IMR-90 (cell line): ENCODE results near the gene DNAI7. TPM values are rescaled to one million over a fixed set of nuclear protein-coding genes. Genes with fewer than 3 reads are reported as not detected.

ENCODE experiments used
- ATAC-seq: fragments of 200-7000 bp; cut with Tn5 transposase; 2 replicates; pipeline ENCODE4 v1.9.1; 2020; ENCODE audit warnings: low read depth, mild to moderate bottlenecking, moderate library complexity
- BruUV-seq: library from RNA; stranded (reverse); fragments of 400-500 nt; replicated peaks from 2 replicates; lab custom pipeline; 2021; lab: Mats Ljungman, UMichigan
- CTCF ChIA-PET: fragments of 300-600 bp; formaldehyde crosslinking; extraction: SDS; loops from one replicate; lab custom pipeline; 2021; ENCODE audit warnings: antibody characterized with exemption; lab: Yijun Ruan, JAX
- POLR2A ChIA-PET: fragments of 300-600 bp; sonication (Branson Sonifier 250); formaldehyde crosslinking; loops from one replicate; lab custom pipeline; 2022; ENCODE audit warnings: antibody characterized with exemption; ENCODE audit not compliant: unreplicated experiment; lab: Charles Lee
- DNase-seq: peaks from one replicate; pipeline ENCODE4 v3.0.0; 2013
- H2AFZ ChIP-seq: replicated peaks from 2 replicates; pipeline ENCODE3; 2013; ENCODE audit warnings: low read length, mild to moderate bottlenecking; ENCODE audit not compliant: poor library complexity
- H2AK5ac ChIP-seq: 2 replicates; pipeline ENCODE4 v1.6.1; 2013; ENCODE audit warnings: low read depth, low read length, inconsistent platforms
- H2AK9ac ChIP-seq: replicated peaks from 2 replicates; pipeline ENCODE3; 2013; ENCODE audit warnings: mild to moderate bottlenecking, low read depth, low read length, moderate library complexity; ENCODE audit not compliant: poor library complexity
- H2BK120ac ChIP-seq: 2 replicates; pipeline ENCODE4 v1.6.1; 2013; ENCODE audit warnings: low read depth, low read length, inconsistent platforms
- H2BK15ac ChIP-seq: 3 replicates; pipeline ENCODE4 v1.6.1; 2013; ENCODE audit warnings: low read depth, low read length, inconsistent platforms
- H2BK20ac ChIP-seq: 2 replicates; pipeline ENCODE4 v1.6.1; 2013; ENCODE audit warnings: low read depth, mild to moderate bottlenecking, inconsistent platforms, low read length, moderate library complexity
- H2BK5ac ChIP-seq: 2 replicates; pipeline ENCODE4 v1.6.1; 2013; ENCODE audit warnings: mild to moderate bottlenecking, low read depth, low read length, inconsistent platforms; ENCODE audit not compliant: poor library complexity, severe bottlenecking
- H3K14ac ChIP-seq: replicated peaks from 2 replicates; pipeline ENCODE4 v1.6.1; 2013; ENCODE audit warnings: low read depth, low read length, inconsistent platforms
- H3K18ac ChIP-seq: 2 replicates; pipeline ENCODE4 v1.6.1; 2013; ENCODE audit warnings: low read depth, low read length, control low read depth
- H3K23ac ChIP-seq: 2 replicates; pipeline ENCODE4 v1.6.1; 2013; ENCODE audit warnings: low read depth, low read length, inconsistent platforms
- H3K27ac ChIP-seq: 2 replicates; pipeline ENCODE4 v1.5.1; 2013; ENCODE audit warnings: mild to moderate bottlenecking, control low read depth, low read length; ENCODE audit not compliant: insufficient read depth
- H3K27me3 ChIP-seq: 2 replicates; pipeline ENCODE4 v1.6.1; 2013; ENCODE audit warnings: low read length; ENCODE audit not compliant: control insufficient read depth, insufficient read depth
- H3K36me3 ChIP-seq: 2 replicates; pipeline ENCODE4 v1.6.1; 2013; ENCODE audit warnings: low read length, mixed read lengths; ENCODE audit not compliant: control insufficient read depth, insufficient read depth
- H3K4ac ChIP-seq: 2 replicates; pipeline ENCODE4 v1.6.1; 2013; ENCODE audit warnings: low read depth, low read length, inconsistent platforms
- H3K4me1 ChIP-seq: 2 replicates; pipeline ENCODE4 v1.6.1; 2013; ENCODE audit warnings: low read length, mixed read lengths; ENCODE audit not compliant: control insufficient read depth, insufficient read depth
- H3K4me2 ChIP-seq: 2 replicates; pipeline ENCODE4 v1.6.1; 2013; ENCODE audit warnings: low read depth, mild to moderate bottlenecking, control low read depth, low read length, moderate library complexity
- H3K4me3 ChIP-seq: 2 replicates; pipeline ENCODE4 v1.5.1; 2013; ENCODE audit warnings: low read depth, mild to moderate bottlenecking, control low read depth, low read length, moderate library complexity; ENCODE audit not compliant: insufficient read depth
- H3K56ac ChIP-seq: 2 replicates; pipeline ENCODE4 v1.6.1; 2013; ENCODE audit warnings: low read length, inconsistent platforms; ENCODE audit not compliant: insufficient read depth; ENCODE audit errors: extremely low read depth
- H3K79me1 ChIP-seq, 2 experiments: 2 replicates each; pipeline ENCODE4 v1.6.1; 2013; ENCODE audit warnings: low read length in 2 of 2, inconsistent platforms in 1 of 2, low read depth in 1 of 2
- H3K9ac ChIP-seq: 2 replicates; pipeline ENCODE4 v1.6.1; 2013; ENCODE audit warnings: low read depth, low read length, control low read depth
- H3K9me1 ChIP-seq: 2 replicates; pipeline ENCODE4 v1.6.1; 2013; ENCODE audit warnings: low read length, inconsistent platforms; ENCODE audit not compliant: insufficient read depth
- H3K9me3 ChIP-seq: 2 replicates; pipeline ENCODE4 v1.6.1; 2013; ENCODE audit warnings: low read length; ENCODE audit not compliant: control insufficient read depth, insufficient read depth
- H4K20me1 ChIP-seq: 2 replicates; pipeline ENCODE4 v1.6.1; 2013; ENCODE audit warnings: low read length, inconsistent platforms; ENCODE audit not compliant: insufficient read depth
- H4K5ac ChIP-seq: 2 replicates; pipeline ENCODE4 v1.6.1; 2013; ENCODE audit warnings: mild to moderate bottlenecking, low read depth, low read length, control low read depth
- H4K8ac ChIP-seq, 2 experiments: 2 replicates each; pipeline ENCODE4 v1.6.1; 2013; ENCODE audit warnings: low read depth in 2 of 2, low read length in 2 of 2, control low read depth in 1 of 2, inconsistent platforms in 1 of 2
- H4K91ac ChIP-seq: 2 replicates; pipeline ENCODE4 v1.6.1; 2013; ENCODE audit warnings: low read depth, low read length, inconsistent platforms; ENCODE audit not compliant: insufficient read depth
- BHLHE40 ChIP-seq: fragments of 150-350 bp; IDR thresholded peaks from 2 replicates; pipeline ENCODE4 v1.6.1; 2016; ENCODE audit warnings: mild to moderate bottlenecking, low read depth, low read length
- CEBPB ChIP-seq: IDR thresholded peaks from 2 replicates; pipeline ENCODE4 v1.6.1; 2012; ENCODE audit warnings: low read depth, low read length, improper control_type of control experiment
- CHD1 ChIP-seq: IDR thresholded peaks from 2 replicates; pipeline ENCODE4 v1.6.1; 2012; ENCODE audit warnings: low read depth, low read length, improper control_type of control experiment
- FOS ChIP-seq: fragments of 150-350 bp; IDR thresholded peaks from 2 replicates; pipeline ENCODE4 v1.6.1; 2016; ENCODE audit warnings: low read depth, low read length
- MAFK ChIP-seq: IDR thresholded peaks from 2 replicates; pipeline ENCODE4 v1.6.1; 2012; ENCODE audit warnings: low read depth, low read length, improper control_type of control experiment
- MAZ ChIP-seq: IDR thresholded peaks from 2 replicates; pipeline ENCODE4 v1.6.1; 2012; ENCODE audit warnings: low read depth, mild to moderate bottlenecking, low read length, improper control_type of control experiment, moderate library complexity, borderline replicate concordance
- MXI1 ChIP-seq: IDR thresholded peaks from 2 replicates; pipeline ENCODE4 v1.6.1; 2012; ENCODE audit warnings: low read depth, mild to moderate bottlenecking, low read length, moderate library complexity, borderline replicate concordance
- NFE2L2 ChIP-seq: fragments of 150-350 bp; IDR thresholded peaks from 2 replicates; pipeline ENCODE4 v1.6.1; 2016; ENCODE audit warnings: low read depth, mild to moderate bottlenecking, low read length
- POLR2A ChIP-seq: IDR thresholded peaks from 2 replicates; pipeline ENCODE4 v1.6.1; 2012; ENCODE audit warnings: mild to moderate bottlenecking, low read depth, low read length
- RAD21 ChIP-seq: IDR thresholded peaks from 2 replicates; pipeline ENCODE4 v1.6.1; 2012; ENCODE audit warnings: low read length, improper control_type of control experiment
- RCOR1 ChIP-seq: IDR thresholded peaks from 2 replicates; pipeline ENCODE4 v1.6.1; 2012; ENCODE audit warnings: mild to moderate bottlenecking, low read length, improper control_type of control experiment; ENCODE audit not compliant: insufficient replicate concordance
- RFX5 ChIP-seq: IDR thresholded peaks from 2 replicates; pipeline ENCODE4 v1.8.0; 2012; ENCODE audit warnings: low read depth, mild to moderate bottlenecking, low read length, moderate library complexity
- SMC3 ChIP-seq: fragments of 150-350 bp; IDR thresholded peaks from 2 replicates; pipeline ENCODE4 v1.6.1; 2016; ENCODE audit warnings: low read depth, mild to moderate bottlenecking, antibody characterized with exemption, low read length, moderate library complexity
- WGBS, 2 experiments: methylation state at CpG; one replicate each; pipeline versions ENCODE4 v1.1.5 to v1.1.7; 2013; ENCODE audit warnings: missing lambda C conversion rate in 2 of 2; ENCODE audit not compliant: insufficient read length in 1 of 2; ENCODE audit errors: extremely low coverage in 2 of 2; 5-methylcytosine and 5-hydroxymethylcytosine counted together
- dilution Hi-C: fragments of 300-500 bp; cut with HindIII; formaldehyde crosslinking; loops from one replicate; pipeline ENCODE4 v1.14.3; 2018; ENCODE audit warnings: low sequenced_read_pairs; ENCODE audit not compliant: unreplicated experiment
- in situ Hi-C: fragments of 300-500 bp; cut with MboI; formaldehyde crosslinking; loops from 3 replicates; pipeline ENCODE4 v1.14.3; 2019; ENCODE audit warnings: low sequenced_read_pairs, inconsistent platforms, mixed read lengths
- intact Hi-C: fragments of 100-400 bp; cut with micrococcal nuclease; formaldehyde crosslinking; loops from 2 replicates; pipeline ENCODE4 v1.10.0; 2022
- polyA plus RNA-seq, 3 experiments: library from polyadenylated mRNA; depleted of rRNA; stranded (reverse); fragments of >200 nt; gene quantifications; 2 replicates each; pipeline ENCODE4 v1.2.3, GENCODE V29; 2012; ENCODE audit warnings: low replicate concordance in 1 of 3
- total RNA-seq: library from RNA; depleted of rRNA; stranded (reverse); fragments of >200 nt; gene quantifications from 2 replicates; pipeline ENCODE4 v1.2.3, GENCODE V29; 2012
- TF ChIP-seq, protein P1 (sequence below): fragments of 150-350 bp; IDR thresholded peaks from 2 replicates; pipeline ENCODE4 v1.6.1; 2017; ENCODE audit warnings: mild to moderate bottlenecking, antibody characterized with exemption, low read length, low read depth
- TF ChIP-seq, protein P2 (sequence below): conservative IDR thresholded peaks from 2 replicates; pipeline ENCODE4 v1.5.1; 2012; ENCODE audit warnings: mild to moderate bottlenecking, low read depth, low read length, improper control_type of control experiment
- TF ChIP-seq, protein P3 (sequence below): fragments of 150-350 bp; IDR thresholded peaks from 2 replicates; pipeline ENCODE4 v1.6.1; 2016; ENCODE audit warnings: low read depth, mild to moderate bottlenecking, low read length, moderate library complexity, borderline replicate concordance

DNAI7 gene
- total and polyA plus RNA-seq, 2 of the 4 experiments (the other 2 are of a cell fraction): under 0.01 to 0.07 TPM

DNA sequence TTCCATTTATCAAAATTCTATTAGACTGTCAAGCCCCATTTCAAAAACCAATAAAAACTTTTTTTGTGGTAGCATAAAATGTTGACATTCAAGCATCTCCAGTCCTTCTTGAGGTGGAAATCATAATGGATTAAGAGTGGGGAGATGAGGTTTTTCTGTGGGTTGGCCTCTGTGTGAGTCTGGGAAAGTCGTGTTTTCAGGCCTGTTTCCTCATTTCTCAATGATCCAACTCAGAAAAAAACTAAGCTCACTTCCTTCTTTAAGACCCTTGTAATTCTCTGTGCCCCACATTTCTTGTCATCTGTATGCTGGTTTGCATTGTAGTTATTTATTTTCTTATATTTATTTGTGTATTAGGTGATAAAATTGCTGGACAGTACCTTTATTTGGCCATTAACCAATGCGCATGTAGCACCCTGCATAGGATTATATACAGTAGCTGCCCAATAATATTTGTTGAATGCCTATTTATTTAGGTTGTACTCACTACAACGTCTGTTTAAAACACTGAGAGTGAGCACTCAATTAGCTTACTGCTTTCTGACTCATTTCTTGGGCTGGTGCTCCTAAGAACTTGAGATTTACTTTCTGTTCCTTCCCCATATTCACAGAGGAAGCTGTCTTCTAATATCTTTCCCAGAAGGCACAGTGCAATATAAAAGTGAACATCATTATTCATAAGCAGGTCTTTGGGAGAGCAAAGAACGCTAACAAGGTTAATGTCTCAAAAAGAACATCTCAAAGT, 121.9 kb downstream of the DNAI7 start:
- Histone ChIP-seq H2AK9ac (no peak overlapping the region), H2BK15ac (no peak overlapping the region), H3K9me1 (no peaks in the 10 kb centered on the region), H3K4me2 (no peak overlapping the region), H4K8ac (no peak overlapping the region), H2BK20ac (no peak overlapping the region), H3K4me3 (no peak overlapping the region), H3K18ac (no peak overlapping the region), H4K91ac (no peak overlapping the region), H4K5ac (no peak overlapping the region), H2AK5ac (no peak overlapping the region), H3K9ac (no peak overlapping the region), H3K27me3 (no peaks in the 10 kb centered on the region), H2BK120ac (no peak overlapping the region), H3K79me1 (no peaks in the 10 kb centered on the region), H3K4ac (no peak overlapping the region), H3K27ac (no peak overlapping the region), H3K23ac (no peak overlapping the region), H3K36me3 (no peaks in the 10 kb centered on the region), H3K9me3 (no peaks in the 10 kb centered on the region), H3K14ac (no peak overlapping the region), H3K4me1 (no peaks in the 10 kb centered on the region), H2BK5ac (no peak overlapping the region), H2AFZ (no peak overlapping the region), H4K20me1 (no peaks in the 10 kb centered on the region), H3K56ac (no peak overlapping the region)
- ATAC-seq (no peak), DNase-seq (peak; percentile 13)
- in situ Hi-C loops (no loop called here), dilution Hi-C loops (no loop called here), intact Hi-C loops (no loop called here)
- CTCF ChIA-PET: interaction anchor here (0.6 kb wide), 1 partner anchor 58 kb away, joined by 3 read pairs; no protein-coding TSS in a partner anchor
- TF ChIP-seq CHD1 (no peak), FOS (no peak), MAFK (no peak), CEBPB (no peak), SMC3 (no peak), POLR2A (no peak), MXI1 (no peak), RCOR1 (no peak), BHLHE40 (no peak), RAD21 (no peak), RFX5 (no peak), NFE2L2 (no peak), MAZ (no peak)
- TF ChIP-seq, protein P1, sequence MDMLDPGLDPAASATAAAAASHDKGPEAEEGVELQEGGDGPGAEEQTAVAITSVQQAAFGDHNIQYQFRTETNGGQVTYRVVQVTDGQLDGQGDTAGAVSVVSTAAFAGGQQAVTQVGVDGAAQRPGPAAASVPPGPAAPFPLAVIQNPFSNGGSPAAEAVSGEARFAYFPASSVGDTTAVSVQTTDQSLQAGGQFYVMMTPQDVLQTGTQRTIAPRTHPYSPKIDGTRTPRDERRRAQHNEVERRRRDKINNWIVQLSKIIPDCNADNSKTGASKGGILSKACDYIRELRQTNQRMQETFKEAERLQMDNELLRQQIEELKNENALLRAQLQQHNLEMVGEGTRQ: no peak
- TF ChIP-seq, protein P2, sequence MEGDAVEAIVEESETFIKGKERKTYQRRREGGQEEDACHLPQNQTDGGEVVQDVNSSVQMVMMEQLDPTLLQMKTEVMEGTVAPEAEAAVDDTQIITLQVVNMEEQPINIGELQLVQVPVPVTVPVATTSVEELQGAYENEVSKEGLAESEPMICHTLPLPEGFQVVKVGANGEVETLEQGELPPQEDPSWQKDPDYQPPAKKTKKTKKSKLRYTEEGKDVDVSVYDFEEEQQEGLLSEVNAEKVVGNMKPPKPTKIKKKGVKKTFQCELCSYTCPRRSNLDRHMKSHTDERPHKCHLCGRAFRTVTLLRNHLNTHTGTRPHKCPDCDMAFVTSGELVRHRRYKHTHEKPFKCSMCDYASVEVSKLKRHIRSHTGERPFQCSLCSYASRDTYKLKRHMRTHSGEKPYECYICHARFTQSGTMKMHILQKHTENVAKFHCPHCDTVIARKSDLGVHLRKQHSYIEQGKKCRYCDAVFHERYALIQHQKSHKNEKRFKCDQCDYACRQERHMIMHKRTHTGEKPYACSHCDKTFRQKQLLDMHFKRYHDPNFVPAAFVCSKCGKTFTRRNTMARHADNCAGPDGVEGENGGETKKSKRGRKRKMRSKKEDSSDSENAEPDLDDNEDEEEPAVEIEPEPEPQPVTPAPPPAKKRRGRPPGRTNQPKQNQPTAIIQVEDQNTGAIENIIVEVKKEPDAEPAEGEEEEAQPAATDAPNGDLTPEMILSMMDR: no peak
- TF ChIP-seq, protein P3, sequence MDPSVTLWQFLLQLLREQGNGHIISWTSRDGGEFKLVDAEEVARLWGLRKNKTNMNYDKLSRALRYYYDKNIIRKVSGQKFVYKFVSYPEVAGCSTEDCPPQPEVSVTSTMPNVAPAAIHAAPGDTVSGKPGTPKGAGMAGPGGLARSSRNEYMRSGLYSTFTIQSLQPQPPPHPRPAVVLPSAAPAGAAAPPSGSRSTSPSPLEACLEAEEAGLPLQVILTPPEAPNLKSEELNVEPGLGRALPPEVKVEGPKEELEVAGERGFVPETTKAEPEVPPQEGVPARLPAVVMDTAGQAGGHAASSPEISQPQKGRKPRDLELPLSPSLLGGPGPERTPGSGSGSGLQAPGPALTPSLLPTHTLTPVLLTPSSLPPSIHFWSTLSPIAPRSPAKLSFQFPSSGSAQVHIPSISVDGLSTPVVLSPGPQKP: no peak
- POLR2A ChIA-PET: no interaction called here
- BruUV-seq: no TSS peak
- no CpG with 5 or more reads among the region's 4 CpGs for WGBS, 2 experiments
